Mammary epithelial cell (primary cell): ENCODE results near the gene MAP3K5.

Experiments
- EZH2 ChIP-seq: IDR thresholded peaks from 2 replicates; pipeline ENCODE4 v1.6.1; 2012; ENCODE audit warnings: low read length, inconsistent platforms, borderline replicate concordance
- TF ChIP-seq, protein P1 (sequence below), 2 donors: IDR thresholded peaks in 1 of 2; conservative IDR thresholded peaks in 1 of 2; 2 replicates each; pipeline ENCODE4 v1.5.1; 2011 to 2012; ENCODE audit warnings: inconsistent platforms in 2 of 2, low read length in 2 of 2, mild to moderate bottlenecking in 2 of 2, control low read depth in 1 of 2, low read depth in 1 of 2; ENCODE audit not compliant: insufficient read depth in 1 of 2; ENCODE audit errors: extremely low read depth in 1 of 2

DNA sequence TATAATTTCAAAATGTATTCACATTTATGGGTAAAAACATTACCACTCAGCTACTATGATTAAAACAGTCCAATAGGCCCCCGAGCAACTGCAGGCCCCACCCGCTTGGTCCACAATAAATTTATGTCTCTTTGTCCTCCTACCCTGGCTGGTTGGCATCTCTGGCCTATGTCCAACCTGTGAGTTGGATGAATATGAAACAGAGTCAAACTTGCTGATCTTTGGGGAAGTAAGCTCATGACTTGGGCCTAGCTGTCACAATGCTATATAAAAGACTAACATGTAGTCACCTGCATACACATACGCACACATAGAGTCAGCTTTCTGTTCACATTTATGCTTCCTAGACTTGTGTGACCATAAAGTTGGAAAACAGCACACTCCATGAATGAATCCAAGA lies 262.6 kb downstream of the MAP3K5 start:
- TF ChIP-seq, protein P1, sequence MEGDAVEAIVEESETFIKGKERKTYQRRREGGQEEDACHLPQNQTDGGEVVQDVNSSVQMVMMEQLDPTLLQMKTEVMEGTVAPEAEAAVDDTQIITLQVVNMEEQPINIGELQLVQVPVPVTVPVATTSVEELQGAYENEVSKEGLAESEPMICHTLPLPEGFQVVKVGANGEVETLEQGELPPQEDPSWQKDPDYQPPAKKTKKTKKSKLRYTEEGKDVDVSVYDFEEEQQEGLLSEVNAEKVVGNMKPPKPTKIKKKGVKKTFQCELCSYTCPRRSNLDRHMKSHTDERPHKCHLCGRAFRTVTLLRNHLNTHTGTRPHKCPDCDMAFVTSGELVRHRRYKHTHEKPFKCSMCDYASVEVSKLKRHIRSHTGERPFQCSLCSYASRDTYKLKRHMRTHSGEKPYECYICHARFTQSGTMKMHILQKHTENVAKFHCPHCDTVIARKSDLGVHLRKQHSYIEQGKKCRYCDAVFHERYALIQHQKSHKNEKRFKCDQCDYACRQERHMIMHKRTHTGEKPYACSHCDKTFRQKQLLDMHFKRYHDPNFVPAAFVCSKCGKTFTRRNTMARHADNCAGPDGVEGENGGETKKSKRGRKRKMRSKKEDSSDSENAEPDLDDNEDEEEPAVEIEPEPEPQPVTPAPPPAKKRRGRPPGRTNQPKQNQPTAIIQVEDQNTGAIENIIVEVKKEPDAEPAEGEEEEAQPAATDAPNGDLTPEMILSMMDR (conservative IDR thresholded peaks at IDR 0.05 in 1 of 2, IDR thresholded peaks at IDR 0.05 in 1 of 2; ENCODE audit: extremely low read depth in 1 of 2, insufficient read depth in 1 of 2, low read depth in 1 of 2, low read length in 2 of 2), result no peak
- TF ChIP-seq EZH2, result no peak
